Prostate gland (tissue), 2 donors: Measurements from ENCODE around the gene SLC16A7. TPM values are rescaled to one million over a fixed set of nuclear protein-coding genes. Genes with fewer than 3 reads are reported as not detected.

Experiments
- DNase-seq: peaks from one replicate; pipeline ENCODE4 v3.0.0-alpha.2; 2019; ENCODE audit warnings: low spot score
- H3K27ac ChIP-seq, 2 donors: fragments of 200-600 bp; sonication (generic); 2 replicates each; pipeline ENCODE4 v1.5.1; 2017 to 2019
- H3K27me3 ChIP-seq: fragments of 200-600 bp; sonication (generic); replicated peaks from 2 replicates; pipeline ENCODE4 v1.5.1; 2019; ENCODE audit not compliant: insufficient read depth
- H3K36me3 ChIP-seq, 2 donors: fragments of 200-600 bp; sonication (generic); 1 replicate in 1 of 2; 2 replicates in 1 of 2; pipeline versions ENCODE4 v1.5.1 to v1.8.1; 2017 to 2019
- H3K4me1 ChIP-seq: fragments of 200-600 bp; sonication (generic); replicated peaks from 2 replicates; pipeline ENCODE4 v1.5.1; 2019
- H3K4me3 ChIP-seq, 2 donors: fragments of 200-600 bp; sonication (generic); 2 replicates each; pipeline ENCODE4 v1.5.1; 2017 to 2019
- H3K9me3 ChIP-seq: fragments of 200-600 bp; sonication (generic); 2 replicates; pipeline ENCODE4 v1.5.1; 2017
- POLR2A ChIP-seq: fragments of 450-650 bp; IDR thresholded peaks from one replicate; pipeline ENCODE4 v1.6.1; 2016; ENCODE audit warnings: antibody characterized with exemption, mild to moderate bottlenecking
- POLR2AphosphoS5 ChIP-seq: sonication (generic); formaldehyde crosslinking; IDR thresholded peaks from one replicate; pipeline ENCODE4 v1.6.1; 2017; ENCODE audit warnings: antibody characterized with exemption
- WGBS: methylation state at CpG from one replicate; pipeline ENCODE4 v1.1.5; 2018; 5-methylcytosine and 5-hydroxymethylcytosine counted together
- intact Hi-C: fragments of 100-400 bp; cut with DNase I; formaldehyde crosslinking; loops from one replicate; pipeline ENCODE4 v1.14.2; 2022
- total RNA-seq, 2 donors: library from RNA; depleted of rRNA; stranded (reverse); fragments of >200 nt; gene quantifications; one replicate each; pipeline ENCODE4 v1.1.0, GENCODE V29; 2016
- TF ChIP-seq, protein P1 (sequence below), 4 experiments: fragments of 200-600 bp in 2 of 4; fragments of 450-650 bp in 2 of 4; sonication (generic) in 2 of 4; IDR thresholded peaks; 1 replicate in 3 of 4; 2 replicates in 1 of 4; pipeline ENCODE4 v1.5.1; 2016 to 2019; ENCODE audit warnings: antibody characterized with exemption in 4 of 4, mild to moderate bottlenecking in 2 of 4, moderate library complexity in 2 of 4

SLC16A7 gene
- total RNA-seq, 2 donors from 2014 or later, result 4.3 to 10.6 TPM

DNA sequence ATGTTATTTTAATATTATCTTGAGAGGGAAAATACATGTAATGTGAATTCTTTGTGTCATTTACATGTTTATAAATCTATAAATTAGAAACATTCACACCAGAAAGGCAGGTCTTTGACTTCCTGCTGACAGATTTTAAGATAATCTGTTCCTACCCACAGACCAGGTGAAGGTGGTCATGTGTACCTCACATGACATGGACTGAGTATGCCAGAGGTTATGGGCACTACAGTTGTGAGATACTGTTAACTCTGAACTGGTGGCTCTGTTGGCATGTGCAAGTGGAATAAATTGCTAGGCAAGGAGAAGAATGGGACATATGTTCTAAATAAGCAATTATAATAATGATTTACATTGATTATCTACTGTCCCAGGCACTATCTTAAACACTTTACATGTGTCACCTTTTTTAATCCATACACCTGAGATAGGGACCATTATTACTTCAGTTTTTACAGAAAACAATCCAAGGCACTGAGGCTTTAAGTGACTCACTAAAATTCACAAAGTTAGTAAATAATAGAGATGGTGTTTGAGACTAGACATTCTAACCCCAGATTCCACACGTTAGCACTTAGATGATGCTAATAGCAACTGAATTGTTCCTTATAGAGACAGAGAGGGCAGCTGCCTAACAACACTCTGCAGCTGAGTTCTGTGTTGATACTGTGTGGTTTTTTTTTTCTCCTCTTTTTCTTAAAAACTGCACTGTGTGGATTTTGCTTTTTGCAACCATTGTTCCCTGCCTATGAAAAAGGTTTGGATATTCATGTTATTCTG is 23.8 kb downstream of the SLC16A7 start:
- no peaks in the 10 kb centered on the region for H3K27me3 ChIP-seq
- intact Hi-C loops, result no loop called here
- no peak overlapping the region for H3K27ac ChIP-seq
- no peaks in the 10 kb centered on the region for H3K36me3 ChIP-seq
- WGBS, result 63% methylated on average over 1 of the region's 1 CpG
- DNase-seq, result no peak
- H3K9me3 ChIP-seq, result no peaks in the 10 kb centered on the region
- TF ChIP-seq POLR2A (no peak), POLR2AphosphoS5 (no peak)
- TF ChIP-seq, protein P1, sequence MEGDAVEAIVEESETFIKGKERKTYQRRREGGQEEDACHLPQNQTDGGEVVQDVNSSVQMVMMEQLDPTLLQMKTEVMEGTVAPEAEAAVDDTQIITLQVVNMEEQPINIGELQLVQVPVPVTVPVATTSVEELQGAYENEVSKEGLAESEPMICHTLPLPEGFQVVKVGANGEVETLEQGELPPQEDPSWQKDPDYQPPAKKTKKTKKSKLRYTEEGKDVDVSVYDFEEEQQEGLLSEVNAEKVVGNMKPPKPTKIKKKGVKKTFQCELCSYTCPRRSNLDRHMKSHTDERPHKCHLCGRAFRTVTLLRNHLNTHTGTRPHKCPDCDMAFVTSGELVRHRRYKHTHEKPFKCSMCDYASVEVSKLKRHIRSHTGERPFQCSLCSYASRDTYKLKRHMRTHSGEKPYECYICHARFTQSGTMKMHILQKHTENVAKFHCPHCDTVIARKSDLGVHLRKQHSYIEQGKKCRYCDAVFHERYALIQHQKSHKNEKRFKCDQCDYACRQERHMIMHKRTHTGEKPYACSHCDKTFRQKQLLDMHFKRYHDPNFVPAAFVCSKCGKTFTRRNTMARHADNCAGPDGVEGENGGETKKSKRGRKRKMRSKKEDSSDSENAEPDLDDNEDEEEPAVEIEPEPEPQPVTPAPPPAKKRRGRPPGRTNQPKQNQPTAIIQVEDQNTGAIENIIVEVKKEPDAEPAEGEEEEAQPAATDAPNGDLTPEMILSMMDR (IDR thresholded peaks at IDR 0.05), result no peak
- H3K4me1 ChIP-seq, result no peaks in the 10 kb centered on the region
- H3K4me3 ChIP-seq, result no peak overlapping the region

DNA sequence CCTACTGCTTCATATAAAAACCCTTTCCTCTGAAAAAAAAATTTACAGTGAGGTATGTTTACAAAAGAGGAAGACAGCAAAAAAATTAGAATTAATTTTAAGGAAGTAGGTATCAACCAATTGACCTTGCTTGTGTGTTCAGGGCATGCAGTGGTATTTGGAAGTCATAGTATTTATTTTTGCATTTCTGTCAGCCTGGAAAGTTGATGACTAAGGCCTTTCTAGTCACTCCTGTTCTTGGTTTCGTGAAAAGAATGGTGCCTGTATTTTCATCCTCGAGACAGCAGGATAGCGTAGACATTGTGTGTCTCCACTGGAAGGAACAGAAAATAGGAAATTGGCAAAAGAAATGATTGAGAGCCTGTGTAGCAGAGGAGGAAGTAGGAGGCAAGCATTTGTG is 24.5 kb downstream of the SLC16A7 start:
- Histone ChIP-seq H3K27me3 (no peaks in the 10 kb centered on the region), H3K9me3 (no peaks in the 10 kb centered on the region), H3K27ac (no peak overlapping the region), H3K4me3 (no peak overlapping the region), H3K36me3 (no peaks in the 10 kb centered on the region), H3K4me1 (no peaks in the 10 kb centered on the region)
- intact Hi-C loops, result no loop called here
- 75% methylated on average over 3 of the region's 3 CpGs for WGBS
- TF ChIP-seq POLR2AphosphoS5, result no peak
- TF ChIP-seq, protein P1 (IDR thresholded peaks at IDR 0.05), result no peak
- TF ChIP-seq POLR2A, result no peak
- no peak for DNase-seq

DNA sequence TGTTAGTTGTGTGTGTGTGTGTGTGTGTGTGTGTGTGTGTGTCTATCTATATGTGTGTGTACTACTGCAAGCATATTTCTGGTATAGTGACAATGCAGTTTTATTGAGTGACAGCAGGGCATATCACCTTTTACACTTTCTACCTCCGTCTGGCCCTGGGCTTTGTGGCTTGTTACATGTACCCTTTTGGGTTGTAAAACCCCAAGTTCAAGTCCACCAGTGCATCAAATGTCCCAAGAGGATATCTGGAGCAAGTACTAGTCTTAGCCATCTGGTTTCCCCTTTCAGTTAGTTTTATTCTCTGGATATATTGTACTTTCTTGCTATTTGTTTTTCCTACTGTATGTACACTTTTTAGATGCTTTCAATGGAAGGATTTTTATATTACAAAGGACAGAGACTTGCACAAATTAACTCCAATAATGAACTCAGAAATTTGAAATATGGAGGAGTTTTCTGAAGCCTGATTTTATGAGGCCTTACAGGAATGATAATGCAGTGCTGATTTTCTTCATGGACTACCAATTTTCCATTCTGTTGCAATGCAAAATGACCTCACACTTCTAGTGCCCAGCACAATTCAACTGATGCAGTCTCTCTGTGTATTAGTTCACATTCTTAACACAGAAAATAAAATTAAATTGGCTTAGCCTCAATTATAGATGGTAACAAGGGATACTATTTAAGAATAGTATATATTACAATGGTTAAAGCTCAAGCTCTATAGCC is 29.1 kb downstream of the SLC16A7 start:
- intact Hi-C loops, result no loop called here
- Histone ChIP-seq H3K27ac (no peak overlapping the region), H3K36me3 (no peaks in the 10 kb centered on the region), H3K9me3 (no peaks in the 10 kb centered on the region), H3K4me3 (no peak overlapping the region), H3K4me1 (no peaks in the 10 kb centered on the region), H3K27me3 (no peaks in the 10 kb centered on the region)
- 53% methylated on average over 1 of the region's 1 CpG for WGBS
- no peak for TF ChIP-seq POLR2AphosphoS5
- TF ChIP-seq, protein P1 (IDR thresholded peaks at IDR 0.05), result no peak
- TF ChIP-seq POLR2A, result no peak
- no peak for DNase-seq

DNA sequence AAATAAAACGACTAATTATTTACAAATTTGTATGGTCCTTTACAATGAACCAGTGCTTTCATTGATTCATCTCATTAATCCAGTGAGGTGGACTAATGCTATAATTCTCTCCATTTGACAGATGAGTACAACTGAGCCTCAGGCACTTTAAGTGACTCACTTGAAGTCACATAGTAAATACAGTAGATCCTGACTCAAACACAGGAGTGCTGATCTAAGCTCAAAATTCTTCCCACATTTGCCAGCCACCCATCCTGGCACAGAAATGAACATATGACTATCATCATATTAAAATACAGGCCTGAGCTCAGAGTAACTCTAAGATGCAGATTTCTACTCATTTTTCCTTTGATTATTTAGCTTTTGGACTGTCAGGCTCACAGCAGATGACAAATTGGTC is 30.6 kb downstream of the SLC16A7 start:
- no peaks in the 10 kb centered on the region for H3K36me3 ChIP-seq
- no peak for DNase-seq
- no peak overlapping the region for H3K4me3 ChIP-seq
- H3K4me1 ChIP-seq, result no peaks in the 10 kb centered on the region
- H3K27me3 ChIP-seq, result no peaks in the 10 kb centered on the region
- no peak overlapping the region for H3K27ac ChIP-seq
- H3K9me3 ChIP-seq, result no peaks in the 10 kb centered on the region
- TF ChIP-seq, protein P1 (IDR thresholded peaks at IDR 0.05), result no peak
- TF ChIP-seq POLR2AphosphoS5 (no peak), POLR2A (no peak)
- intact Hi-C loops, result no loop called here
- 55% methylated on average over 1 of the region's 1 CpG for WGBS

DNA sequence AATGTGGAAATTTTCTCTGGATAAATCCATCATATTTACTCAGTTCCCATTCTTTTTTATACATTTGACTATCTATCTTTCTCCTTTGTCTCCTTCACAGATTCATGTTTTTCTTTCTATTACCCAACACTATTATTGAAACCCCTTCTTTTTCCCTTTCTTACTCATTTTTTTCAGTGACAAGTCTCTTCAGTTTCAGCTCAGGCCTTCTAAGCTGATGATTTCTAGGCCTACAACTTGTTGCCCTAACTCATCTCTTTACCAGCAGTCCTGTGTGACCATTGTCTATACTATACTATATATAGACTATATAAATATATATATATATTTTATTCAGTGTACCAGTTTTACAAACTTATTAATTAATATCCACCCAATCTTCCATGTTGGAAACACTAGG is 31.8 kb downstream of the SLC16A7 start:
- intact Hi-C loops, result no loop called here
- TF ChIP-seq POLR2A (no peak), POLR2AphosphoS5 (no peak)
- TF ChIP-seq, protein P1 (IDR thresholded peaks at IDR 0.05), result no peak
- H3K4me1 ChIP-seq, result no peaks in the 10 kb centered on the region

More for the DNA sequence above, 31.8 kb downstream of the SLC16A7 start:
- Histone ChIP-seq H3K27me3 (no peaks in the 10 kb centered on the region), H3K36me3 (no peaks in the 10 kb centered on the region), H3K4me3 (no peak overlapping the region), H3K9me3 (no peaks in the 10 kb centered on the region), H3K27ac (no peak overlapping the region)
- no peak for DNase-seq
